Activated CD4-positive, alpha-beta T cell treated with anti-CD3 and anti-CD28 coated beads for 1 hour (primary cell): Measurements from ENCODE around the gene CD28.
A peak's percentile ranks its signal among the peaks of the same experiment; 100 is the strongest.

Experiments
- DNase-seq: peaks from one replicate; pipeline ENCODE4 v3.0.0-alpha.2; 2020

Gene CD28

GRCh38 chr2:203706403-203706802, at the start of gene CD28:
Gene CD28 (plus strand): TSS chr2:203706639. CDS start chr2:203706697, 58 bp downstream.
- peak; percentile 72 for DNase-seq

GRCh38 chr2:203659331-203660049, 46.9 kb upstream of the CD28 start:
- no peak for DNase-seq

GRCh38 chr2:203660465-203660864, 46.0 kb upstream of the CD28 start:
- DNase-seq, result no peak

GRCh38 chr2:203661279-203661908, 45.0 kb upstream of the CD28 start:
- DNase-seq, result no peak

GRCh38 chr2:203662487-203662886, 44.0 kb upstream of the CD28 start:
- DNase-seq, result no peak

- DNase-seq, result no peak
These were observed 43.5 kb upstream of the CD28 start for GRCh38 chr2:203662951-203663350.

- no peak for DNase-seq
These were observed 42.2 kb upstream of the CD28 start for GRCh38 chr2:203664029-203664755.

GRCh38 chr2:203667838-203668237, 38.6 kb upstream of the CD28 start:
- no peak for DNase-seq

GRCh38 chr2:203669820-203670219, 36.6 kb upstream of the CD28 start:
- DNase-seq, result no peak

- no peak for DNase-seq
These were observed 35.5 kb upstream of the CD28 start for GRCh38 chr2:203670939-203671338.

- DNase-seq, result no peak
These were observed 34.6 kb upstream of the CD28 start for GRCh38 chr2:203671876-203672275.

GRCh38 chr2:203672856-203673255, 33.6 kb upstream of the CD28 start:
- DNase-seq, result no peak

GRCh38 chr2:203673933-203674332, 32.5 kb upstream of the CD28 start:
- DNase-seq, result no peak

- DNase-seq, result no peak
These were observed 31.4 kb upstream of the CD28 start for GRCh38 chr2:203675086-203675485.

- no peak for DNase-seq
These were observed 27.5 kb upstream of the CD28 start for GRCh38 chr2:203678971-203679370.

GRCh38 chr2:203679401-203679800, 27.0 kb upstream of the CD28 start:
- DNase-seq, result no peak

- no peak for DNase-seq
These were observed 24.5 kb upstream of the CD28 start for GRCh38 chr2:203681978-203682377.

GRCh38 chr2:203682688-203683130, 23.7 kb upstream of the CD28 start:
- no peak for DNase-seq

- DNase-seq, result no peak
These were observed 23.0 kb upstream of the CD28 start for GRCh38 chr2:203683421-203683820.

- no peak for DNase-seq
These were observed 22.4 kb upstream of the CD28 start for GRCh38 chr2:203683932-203684556.

- DNase-seq, result no peak
These were observed 21.3 kb upstream of the CD28 start for GRCh38 chr2:203685081-203685621.

GRCh38 chr2:203685789-203686420, 20.5 kb upstream of the CD28 start:
- DNase-seq, result no peak

GRCh38 chr2:203687165-203687564, 19.3 kb upstream of the CD28 start:
- no peak for DNase-seq
